ENCODE measurements around the gene PDXP.

- TF ChIP-seq CTCF (IDR thresholded peaks at IDR 0.05; ENCODE audit: low read depth, low read length, poor library complexity, severe bottlenecking) (no peak), EZH2phosphoT487 (IDR thresholded peaks at IDR 0.05; ENCODE audit: borderline replicate concordance, low read length) (no peak)
Observed at GRCh38 chr22:37674248-37674647, 15.7 kb downstream of the PDXP start.

Data from DOHH2 (cell line).